SU-DHL-6 (cell line): ENCODE measurements around the gene GOLIM4.
"Not testable (repeated sequence)": the region's sequence is repeated elsewhere in the genome, so short reads cannot be mapped to it uniquely, and the experiment has no call there.

Source experiments
- H2AFZ ChIP-seq: fragments of 200-600 bp; sonication (generic); 2 replicates; pipeline ENCODE4 v1.6.1; 2014; ENCODE audit warnings: low read depth, mild to moderate bottlenecking, moderate library complexity, mixed read lengths, antibody characterized with exemption, low read length; ENCODE audit not compliant: severe bottlenecking
- H3F3A ChIP-seq: fragments of 200-600 bp; shearing (Covaris generic); 2 replicates; pipeline ENCODE4 v1.6.0; 2016; ENCODE audit warnings: antibody characterized with exemption, mild to moderate bottlenecking; ENCODE audit not compliant: insufficient read depth
- H3K27ac ChIP-seq: fragments of 200-600 bp; sonication (generic); 2 replicates; pipeline ENCODE4 v1.5.1; 2016; ENCODE audit warnings: low read depth, mild to moderate bottlenecking, low read length, moderate library complexity, mixed read lengths
- H3K27me3 ChIP-seq: fragments of 200-600 bp; sonication (generic), shearing (Covaris generic); 2 replicates; pipeline ENCODE4 v1.6.0; 2014; ENCODE audit warnings: mild to moderate bottlenecking, low read length
- H3K36me3 ChIP-seq: fragments of 200-600 bp; sonication (generic); 2 replicates; pipeline ENCODE4 v1.6.1; 2014; ENCODE audit warnings: mild to moderate bottlenecking, low read length, mixed read lengths
- H3K4me2 ChIP-seq: fragments of 300-600, 200-600 bp; shearing (Covaris generic), sonication (generic); 2 replicates; pipeline ENCODE4 v1.6.0; 2014; ENCODE audit warnings: low read length, low read depth, mild to moderate bottlenecking; ENCODE audit not compliant: poor library complexity, severe bottlenecking
- H3K4me3 ChIP-seq: fragments of 200-600 bp; sonication (generic); 2 replicates; pipeline ENCODE4 v1.5.1; 2014; ENCODE audit warnings: antibody characterized with exemption, low read length, mild to moderate bottlenecking, mixed read lengths; ENCODE audit not compliant: insufficient read depth, poor library complexity, severe bottlenecking
- H3K79me2 ChIP-seq: fragments of 200-600 bp; sonication (generic); 2 replicates; pipeline ENCODE4 v1.6.1; 2014; ENCODE audit warnings: mild to moderate bottlenecking, low read length, moderate library complexity; ENCODE audit not compliant: insufficient read depth
- H3K9ac ChIP-seq: fragments of 200-600 bp; sonication (generic); 2 replicates; pipeline ENCODE4 v1.7.0; 2014; ENCODE audit warnings: mild to moderate bottlenecking, low read length
- H3K9me2 ChIP-seq: fragments of 200-600 bp; sonication (generic); replicated peaks from 2 replicates; pipeline ENCODE4 v1.6.1; 2014; ENCODE audit warnings: low read length; ENCODE audit not compliant: insufficient read depth
- H3K9me3 ChIP-seq: fragments of 200-600 bp; sonication (generic); 2 replicates; pipeline ENCODE4 v1.6.1; 2014; ENCODE audit warnings: low read length, mixed read lengths; ENCODE audit not compliant: insufficient read depth
- H4K20me1 ChIP-seq: fragments of 200-600 bp; sonication (generic); 2 replicates; pipeline ENCODE4 v1.6.1; 2014; ENCODE audit warnings: low read depth, mild to moderate bottlenecking, antibody characterized with exemption, low read length, moderate library complexity, mixed read lengths
- EZH2phosphoT487 ChIP-seq: fragments of 200-600 bp; sonication (generic), shearing (Covaris generic); conservative IDR thresholded peaks from 2 replicates; pipeline ENCODE4 v1.6.1; 2018; ENCODE audit warnings: mild to moderate bottlenecking, antibody characterized with exemption, low read length, moderate library complexity, mixed read lengths
- TF ChIP-seq, protein P1 (sequence below): fragments of 200-600 bp; sonication (generic); IDR thresholded peaks from one replicate; pipeline ENCODE4 v1.5.1; 2017; ENCODE audit warnings: antibody characterized with exemption, mild to moderate bottlenecking, low read length, moderate library complexity; ENCODE audit not compliant: insufficient read depth, poor library complexity, severe bottlenecking

Gene GOLIM4

DNA sequence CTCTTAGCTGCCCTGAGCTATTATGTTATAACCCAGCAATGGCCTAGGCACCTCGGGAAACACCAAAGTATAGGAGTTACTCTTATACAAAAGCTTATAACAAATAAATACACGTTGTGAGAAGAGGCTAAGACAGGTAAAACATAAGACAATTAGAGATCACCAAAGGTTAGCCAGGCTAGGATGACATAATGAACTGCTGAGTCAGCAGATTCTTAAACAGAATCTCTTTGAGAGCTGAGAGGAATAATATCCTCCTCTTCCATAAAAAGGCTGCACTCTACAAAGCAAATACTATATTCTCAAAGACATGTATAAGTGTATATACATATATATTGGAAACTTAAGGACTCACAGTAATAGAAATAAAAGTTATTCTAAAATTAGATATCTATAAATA lies 37.2 kb downstream of the GOLIM4 start:
- no peaks in the 10 kb centered on the region for H3K27me3 ChIP-seq
- H3K9me2 ChIP-seq, result no peaks in the 10 kb centered on the region
- no peak overlapping the region for H3K4me2 ChIP-seq
- H3K79me2 ChIP-seq, result peaks cover 44% of the 10 kb centered on the region
- no peaks in the 10 kb centered on the region for H3K9me3 ChIP-seq
- no peak overlapping the region for H3K27ac ChIP-seq
- H2AFZ ChIP-seq, result no peak overlapping the region
- H3K4me3 ChIP-seq, result no peak overlapping the region
- no peak overlapping the region for H3K9ac ChIP-seq
- TF ChIP-seq, protein P1, sequence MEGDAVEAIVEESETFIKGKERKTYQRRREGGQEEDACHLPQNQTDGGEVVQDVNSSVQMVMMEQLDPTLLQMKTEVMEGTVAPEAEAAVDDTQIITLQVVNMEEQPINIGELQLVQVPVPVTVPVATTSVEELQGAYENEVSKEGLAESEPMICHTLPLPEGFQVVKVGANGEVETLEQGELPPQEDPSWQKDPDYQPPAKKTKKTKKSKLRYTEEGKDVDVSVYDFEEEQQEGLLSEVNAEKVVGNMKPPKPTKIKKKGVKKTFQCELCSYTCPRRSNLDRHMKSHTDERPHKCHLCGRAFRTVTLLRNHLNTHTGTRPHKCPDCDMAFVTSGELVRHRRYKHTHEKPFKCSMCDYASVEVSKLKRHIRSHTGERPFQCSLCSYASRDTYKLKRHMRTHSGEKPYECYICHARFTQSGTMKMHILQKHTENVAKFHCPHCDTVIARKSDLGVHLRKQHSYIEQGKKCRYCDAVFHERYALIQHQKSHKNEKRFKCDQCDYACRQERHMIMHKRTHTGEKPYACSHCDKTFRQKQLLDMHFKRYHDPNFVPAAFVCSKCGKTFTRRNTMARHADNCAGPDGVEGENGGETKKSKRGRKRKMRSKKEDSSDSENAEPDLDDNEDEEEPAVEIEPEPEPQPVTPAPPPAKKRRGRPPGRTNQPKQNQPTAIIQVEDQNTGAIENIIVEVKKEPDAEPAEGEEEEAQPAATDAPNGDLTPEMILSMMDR, result no peak
- TF ChIP-seq EZH2phosphoT487, result no peak
- H4K20me1 ChIP-seq, result no peaks in the 10 kb centered on the region
- 0 out of 2 replicates have a peak, but pooled peaks cover 4% of the 10 kb centered on the region for H3K36me3 ChIP-seq
- H3F3A ChIP-seq, result no peaks in the 10 kb centered on the region

DNA sequence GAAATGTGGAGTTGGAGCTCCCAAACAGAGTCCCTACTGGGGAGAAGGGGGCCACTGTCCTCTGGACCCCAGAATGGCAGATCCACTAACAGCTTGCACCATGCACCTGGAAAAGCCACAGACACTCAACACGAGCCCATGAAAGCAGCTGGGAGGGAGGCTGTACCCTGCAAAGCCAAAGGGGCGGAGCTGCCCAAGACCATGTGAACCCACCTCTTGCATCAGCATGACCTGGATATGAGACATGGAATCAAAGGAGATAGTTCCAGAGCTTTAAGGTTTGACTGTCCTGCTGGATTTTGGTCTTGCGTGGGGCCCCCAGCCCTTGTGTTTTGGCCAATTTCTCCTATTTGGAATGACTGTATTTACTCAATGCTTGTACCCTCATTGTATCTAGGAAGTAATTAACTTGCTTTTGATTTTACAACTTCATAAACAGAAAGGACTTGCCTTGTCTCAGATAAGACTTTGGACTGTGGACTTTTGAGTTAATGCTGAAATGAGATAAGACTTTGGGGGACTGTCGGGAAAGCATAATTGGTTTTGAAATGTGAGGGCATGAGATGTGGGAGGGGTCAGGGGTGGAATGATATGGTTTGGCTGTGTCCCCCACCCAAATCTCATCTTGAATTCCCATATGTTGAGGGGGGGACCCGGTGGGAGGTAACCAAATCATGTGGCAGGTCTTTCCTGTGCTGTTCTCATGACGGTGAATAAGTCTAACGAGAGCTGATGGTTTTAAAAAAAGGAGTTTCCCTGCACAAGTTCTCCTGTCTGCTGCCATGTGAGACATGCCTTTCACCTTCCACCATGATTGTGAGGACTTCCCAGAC lies 39.1 kb downstream of the GOLIM4 start:
- peaks cover 34% of the 10 kb centered on the region for H3K79me2 ChIP-seq
- not testable (repeated sequence) for H3K9me3 ChIP-seq, H3K4me2 ChIP-seq, H3K27me3 ChIP-seq, H2AFZ ChIP-seq, H3K9ac ChIP-seq, H3K9me2 ChIP-seq, H3F3A ChIP-seq, H3K27ac ChIP-seq, H4K20me1 ChIP-seq, H3K4me3 ChIP-seq, H3K36me3 ChIP-seq

DNA sequence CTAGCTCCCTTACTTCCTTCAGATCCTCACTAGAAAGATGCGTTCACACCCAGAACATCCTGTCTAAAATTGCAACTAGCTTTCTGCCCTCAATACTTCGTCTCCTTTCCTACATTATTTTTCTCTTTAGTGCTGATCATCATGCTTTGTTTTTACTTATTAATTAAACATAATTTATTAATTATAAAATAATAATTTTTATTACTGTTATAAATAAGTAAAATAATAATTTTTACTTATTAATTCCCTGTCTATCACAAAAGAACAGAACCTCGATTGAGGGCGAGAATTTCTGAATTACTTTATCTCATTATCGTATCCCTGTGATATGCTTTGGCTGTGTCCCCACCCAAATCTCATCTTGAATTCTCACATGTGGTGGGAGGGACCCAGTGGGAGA lies 41.3 kb downstream of the GOLIM4 start:
- H4K20me1 ChIP-seq, result peaks cover 8% of the 10 kb centered on the region; the same call in 1 of the 2 replicates
- H3K4me3 ChIP-seq, result no peak overlapping the region
- TF ChIP-seq, protein P1, result no peak
- TF ChIP-seq EZH2phosphoT487, result no peak
- no peaks in the 10 kb centered on the region for H3K9me3 ChIP-seq
- no peak overlapping the region for H3K9ac ChIP-seq
- H3K27me3 ChIP-seq, result no peaks in the 10 kb centered on the region
- no peak overlapping the region for H3K27ac ChIP-seq
- H3F3A ChIP-seq, result no peaks in the 10 kb centered on the region
- no peak overlapping the region for H2AFZ ChIP-seq
- H3K79me2 ChIP-seq, result peaks cover 28% of the 10 kb centered on the region
- H3K4me2 ChIP-seq, result no peak overlapping the region
- 0 out of 2 replicates have a peak, but pooled peaks cover 4% of the 10 kb centered on the region for H3K36me3 ChIP-seq
- no peaks in the 10 kb centered on the region for H3K9me2 ChIP-seq

DNA sequence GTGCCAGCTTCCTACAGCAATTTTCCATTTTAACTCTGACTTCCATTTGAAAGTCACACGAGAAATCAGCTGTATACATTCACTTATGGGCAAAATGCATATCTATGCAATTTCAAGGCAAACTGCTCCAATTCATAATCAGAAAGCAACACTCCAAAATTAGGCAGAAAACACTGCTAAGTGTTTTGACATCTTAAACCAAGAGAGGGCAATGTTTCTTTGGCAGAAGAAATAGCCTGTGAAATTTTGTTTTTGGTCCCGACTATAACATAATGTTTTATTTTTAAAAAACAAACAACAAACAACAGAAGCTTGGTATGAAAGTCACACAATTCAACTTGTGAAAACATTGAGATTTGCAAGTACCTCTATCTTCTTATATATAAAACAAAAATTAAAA lies 42.6 kb downstream of the GOLIM4 start:
- peaks cover 2% of the 10 kb centered on the region; the same call in 1 of the 2 replicates for H3F3A ChIP-seq
- no peak overlapping the region for H3K4me3 ChIP-seq
- peaks cover 8% of the 10 kb centered on the region; the same call in 1 of the 2 replicates for H4K20me1 ChIP-seq
- H2AFZ ChIP-seq, result no peak overlapping the region
- no peaks in the 10 kb centered on the region for H3K27me3 ChIP-seq
- no peaks in the 10 kb centered on the region for H3K9me3 ChIP-seq
- H3K9me2 ChIP-seq, result no peaks in the 10 kb centered on the region
- H3K36me3 ChIP-seq, result 0 out of 2 replicates have a peak, but pooled peaks cover 3% of the 10 kb centered on the region
- no peak overlapping the region for H3K27ac ChIP-seq
- H3K9ac ChIP-seq, result no peak overlapping the region
- TF ChIP-seq EZH2phosphoT487, result no peak
- TF ChIP-seq, protein P1, result no peak
- H3K79me2 ChIP-seq, result peaks cover 20% of the 10 kb centered on the region
- H3K4me2 ChIP-seq, result no peak overlapping the region
